Keratinocyte (primary cell): ENCODE results near the gene ITPKB. TPM values are rescaled to one million over a fixed set of nuclear protein-coding genes. Genes with fewer than 3 reads are reported as not detected.

Source experiments
- DNase-seq: peaks from one replicate; pipeline ENCODE4 v3.0.0-alpha.2; 2011; ENCODE audit warnings: low read depth, missing footprints, low spot score
- FAIRE-seq: peaks from 2 replicates; lab custom pipeline; 2011; peaks lifted over from hg19 to GRCh38; lab: Jason Lieb, UNC
- H2AFZ ChIP-seq: 2 replicates; pipeline ENCODE4 v1.6.0; 2012; ENCODE audit warnings: low read length, control low read depth, inconsistent platforms; ENCODE audit not compliant: control insufficient read depth
- H3K27ac ChIP-seq: 2 replicates; pipeline ENCODE4 v1.5.1; 2011; ENCODE audit warnings: low read length; ENCODE audit not compliant: control insufficient read depth, insufficient read depth
- H3K27me3 ChIP-seq: 3 replicates; pipeline ENCODE4 v1.6.0; 2011; ENCODE audit warnings: low read length; ENCODE audit not compliant: control insufficient read depth, insufficient read depth; ENCODE audit errors: extremely low read depth
- H3K36me3 ChIP-seq, 2 experiments: 2 replicates in 1 of 2; 3 replicates in 1 of 2; pipeline ENCODE4 v1.5.1; 2011; ENCODE audit warnings: low read length in 2 of 2, mild to moderate bottlenecking in 1 of 2; ENCODE audit not compliant: control insufficient read depth in 2 of 2, insufficient read depth in 2 of 2; ENCODE audit errors: extremely low read depth in 1 of 2
- H3K4me1 ChIP-seq: 3 replicates; pipeline ENCODE4 v1.5.1; 2011; ENCODE audit warnings: low read length; ENCODE audit not compliant: control insufficient read depth, insufficient read depth; ENCODE audit errors: extremely low read depth
- H3K4me2 ChIP-seq: 3 replicates; pipeline ENCODE4 v1.6.0; 2011; ENCODE audit warnings: low read depth, low read length; ENCODE audit not compliant: control insufficient read depth, insufficient read depth; ENCODE audit errors: extremely low read depth
- H3K4me3 ChIP-seq, 3 experiments: fragments of 200-600 bp in 1 of 3; sonication (generic) in 1 of 3; 2 replicates in 2 of 3; 3 replicates in 1 of 3; pipeline ENCODE4 v1.5.1; 2011 to 2016; ENCODE audit warnings: low read length in 3 of 3, mild to moderate bottlenecking in 3 of 3, control low read depth in 2 of 3, inconsistent platforms in 1 of 3, low read depth in 1 of 3, mixed read lengths in 1 of 3, mixed run types in 1 of 3, moderate library complexity in 1 of 3; ENCODE audit not compliant: control insufficient read depth in 2 of 3, insufficient read depth in 2 of 3; ENCODE audit errors: extremely low read depth in 1 of 3
- H3K79me2 ChIP-seq: 2 replicates; pipeline ENCODE4 v1.6.0; 2012; ENCODE audit warnings: low read length; ENCODE audit not compliant: control insufficient read depth, insufficient read depth
- H3K9ac ChIP-seq: 3 replicates; pipeline ENCODE4 v1.6.0; 2011; ENCODE audit warnings: low read length; ENCODE audit not compliant: control insufficient read depth, insufficient read depth; ENCODE audit errors: extremely low read depth
- H3K9me1 ChIP-seq: 3 replicates; pipeline ENCODE4 v1.6.0; 2011; ENCODE audit warnings: low read length; ENCODE audit not compliant: control insufficient read depth, insufficient read depth; ENCODE audit errors: extremely low read depth
- H3K9me3 ChIP-seq: 2 replicates; pipeline ENCODE4 v1.5.1; 2012; ENCODE audit warnings: low read depth, low read length; ENCODE audit not compliant: control insufficient read depth
- H4K20me1 ChIP-seq: 3 replicates; pipeline ENCODE4 v1.6.0; 2011; ENCODE audit warnings: low read length; ENCODE audit not compliant: control insufficient read depth, insufficient read depth; ENCODE audit errors: extremely low read depth
- CTCF ChIP-seq, 3 experiments: IDR thresholded peaks in 1 of 3; conservative IDR thresholded peaks in 1 of 3; optimal IDR thresholded peaks in 1 of 3; 2 replicates in 2 of 3; 3 replicates in 1 of 3; pipeline versions ENCODE3 to v1.5.1; 2011; ENCODE audit warnings: low read length in 3 of 3, mild to moderate bottlenecking in 3 of 3, moderate library complexity in 2 of 3, control low read depth in 1 of 3, inconsistent platforms in 1 of 3; ENCODE audit not compliant: insufficient read depth in 2 of 3; ENCODE audit errors: extremely low read depth in 1 of 3
- EZH2 ChIP-seq: IDR thresholded peaks from one replicate; pipeline ENCODE4 v1.6.1; 2012; ENCODE audit warnings: inconsistent platforms, mild to moderate bottlenecking, low read length, moderate library complexity
- dilution Hi-C: fragments of 300-500 bp; cut with MboI; formaldehyde crosslinking; loops from one replicate; pipeline ENCODE4 v1.7.0; 2020; ENCODE audit warnings: low sequenced_read_pairs; ENCODE audit not compliant: extremely low pct_ligation_motif_present
- polyA plus RNA-seq, 5 experiments: library from polyadenylated mRNA; depleted of rRNA in 3 of 5; stranded (reverse) in 3 of 5; stranded (forward) in 1 of 5; unstranded in 1 of 5; fragments of >200 nt; gene quantifications; 1 replicate in 1 of 5; 2 replicates in 3 of 5; 3 replicates in 1 of 5; pipeline versions ENCODE4 v1.2.1 to v1.2.3, GENCODE V29; 2011 to 2012; ENCODE audit warnings: missing spikeins in 2 of 5, low read depth in 1 of 5, low replicate concordance in 1 of 5

The ITPKB gene
- polyA plus RNA-seq, 1 donor (not counting 4 experiments of a cell fraction or from before 2014, with no cell fraction given): 3.2 TPM

DNA sequence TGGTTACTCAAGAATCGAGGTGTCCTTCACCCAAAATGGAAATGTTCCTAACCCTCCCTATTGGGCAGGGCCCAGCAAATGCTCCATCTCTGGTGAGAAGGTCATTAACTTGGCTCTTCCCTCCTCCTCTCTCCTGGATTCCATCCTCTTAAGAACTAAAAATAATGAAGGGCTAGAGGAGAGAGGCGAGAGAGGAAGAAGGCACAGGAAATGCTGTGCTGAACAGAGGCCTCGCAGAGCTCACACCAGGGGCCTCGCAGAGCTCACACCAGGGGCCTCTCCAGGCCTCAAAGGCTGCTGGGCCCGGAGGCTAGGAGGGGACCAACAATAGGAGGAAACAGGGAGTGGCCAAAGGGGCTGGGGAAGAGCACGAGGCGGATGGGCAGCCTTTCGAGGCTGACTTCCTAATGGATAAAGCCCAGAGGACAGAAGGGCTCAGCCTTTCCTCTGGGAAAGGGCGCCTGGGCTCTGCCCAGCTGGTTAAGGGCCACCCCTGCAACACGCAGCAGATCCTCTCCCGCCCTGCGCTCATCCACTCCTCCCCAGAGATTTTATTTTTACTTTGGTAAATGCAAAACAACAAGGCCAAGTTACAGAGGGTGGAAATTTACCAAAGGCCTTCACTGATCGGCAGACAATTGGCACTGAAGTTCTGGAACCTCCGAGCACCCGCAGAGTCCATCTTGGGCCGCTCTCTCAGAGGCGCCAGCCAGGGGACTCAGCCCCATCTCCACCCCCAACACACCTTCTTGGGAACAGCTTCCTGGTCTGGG is 78.5 kb downstream of the ITPKB start:
- H3K27ac ChIP-seq: no peak overlapping the region
- FAIRE-seq: no peak

GRCh38 chr1:226659641-226660040 is 79.4 kb downstream of the ITPKB start:
- DNase-seq: no peak
- Histone ChIP-seq H3K4me2 (no peak overlapping the region), H3K4me1 (peaks cover 58% of the 10 kb centered on the region), H3K27me3 (no peaks in the 10 kb centered on the region), H3K9me1 (peaks cover 2% of the 10 kb centered on the region), H4K20me1 (no peaks in the 10 kb centered on the region), H3K4me3 (no peak overlapping the region), H3K36me3 (no peaks in the 10 kb centered on the region), H3K79me2 (no peaks in the 10 kb centered on the region), H3K27ac (no peak overlapping the region), H2AFZ (no peak overlapping the region), H3K9me3 (no peaks in the 10 kb centered on the region), H3K9ac (no peak overlapping the region)
- dilution Hi-C loops: no loop called here
- no peak for FAIRE-seq
- TF ChIP-seq EZH2 (no peak), CTCF (optimal IDR thresholded peaks at IDR 0.05 in 1 of 3, IDR thresholded peaks at IDR 0.05 in 1 of 3, conservative IDR thresholded peaks at IDR 0.05 in 1 of 3; ENCODE audit: extremely low read depth in 1 of 3, insufficient read depth in 2 of 3, low read length in 3 of 3) (no peak)

More for the DNA sequence above, 78.5 kb downstream of the ITPKB start:
- dilution Hi-C loops: no loop called here
- DNase-seq: no peak
- Histone ChIP-seq H4K20me1 (no peaks in the 10 kb centered on the region), H3K79me2 (no peaks in the 10 kb centered on the region), H3K36me3 (no peaks in the 10 kb centered on the region), H3K9ac (no peak overlapping the region), H3K4me3 (no peak overlapping the region), H3K4me1 (peaks cover 58% of the 10 kb centered on the region), H3K9me3 (no peaks in the 10 kb centered on the region), H2AFZ (no peak overlapping the region), H3K4me2 (no peak overlapping the region), H3K9me1 (peaks cover 2% of the 10 kb centered on the region), H3K27me3 (no peaks in the 10 kb centered on the region)
- TF ChIP-seq EZH2 (no peak), CTCF (optimal IDR thresholded peaks at IDR 0.05 in 1 of 3, IDR thresholded peaks at IDR 0.05 in 1 of 3, conservative IDR thresholded peaks at IDR 0.05 in 1 of 3; ENCODE audit: extremely low read depth in 1 of 3, insufficient read depth in 2 of 3, low read length in 3 of 3) (no peak)
